HG02973 (cell line): ENCODE results near the gene SH2D7.

Experiments
- ATAC-seq: cut with Tn5 transposase; IDR thresholded peaks from one replicate; pipeline ENCODE4 v1.9.1; 2021; ENCODE audit warnings: moderate library complexity; ENCODE audit not compliant: unreplicated experiment

SH2D7 gene

DNA sequence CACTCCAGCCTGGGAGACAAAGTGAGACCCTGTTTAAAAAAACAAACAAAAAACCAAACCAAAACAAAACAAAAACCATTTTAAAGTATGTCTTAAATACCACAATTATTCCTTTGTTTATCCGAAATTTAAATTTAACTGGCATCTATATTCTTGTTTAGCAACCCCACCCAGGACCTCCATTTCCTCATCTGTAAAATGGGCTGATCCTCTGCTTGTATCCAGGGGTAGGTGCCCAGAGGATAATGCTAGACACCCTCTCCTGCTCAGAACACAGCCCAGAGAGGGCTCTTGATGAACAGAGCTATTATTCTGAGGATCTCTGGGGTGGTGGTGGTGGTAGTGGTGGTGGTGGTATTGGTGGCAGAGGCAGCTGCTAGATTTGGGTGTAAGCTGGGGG, 9.8 kb downstream of the SH2D7 start:
- ATAC-seq, result no peak

DNA sequence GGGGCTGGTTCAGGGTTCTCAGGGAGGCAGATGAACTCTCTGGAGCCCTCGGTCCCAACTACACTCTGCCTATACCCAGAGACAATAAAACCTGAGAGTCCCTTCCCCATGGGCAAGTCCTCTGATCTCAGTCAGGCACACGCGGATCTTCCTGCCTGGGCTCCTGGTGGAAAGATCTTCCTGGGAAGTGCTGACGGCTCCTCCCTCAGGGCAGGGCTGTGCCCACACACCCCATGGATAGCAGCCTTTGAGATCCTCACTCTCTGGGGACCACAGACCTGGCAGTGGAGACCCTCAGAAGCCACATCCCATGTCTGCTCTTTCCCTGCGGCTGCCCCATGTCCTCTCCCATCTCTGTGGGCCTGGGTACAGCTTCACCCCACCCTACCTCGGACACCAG, 10.4 kb downstream of the SH2D7 start:
- ATAC-seq, result no peak

DNA sequence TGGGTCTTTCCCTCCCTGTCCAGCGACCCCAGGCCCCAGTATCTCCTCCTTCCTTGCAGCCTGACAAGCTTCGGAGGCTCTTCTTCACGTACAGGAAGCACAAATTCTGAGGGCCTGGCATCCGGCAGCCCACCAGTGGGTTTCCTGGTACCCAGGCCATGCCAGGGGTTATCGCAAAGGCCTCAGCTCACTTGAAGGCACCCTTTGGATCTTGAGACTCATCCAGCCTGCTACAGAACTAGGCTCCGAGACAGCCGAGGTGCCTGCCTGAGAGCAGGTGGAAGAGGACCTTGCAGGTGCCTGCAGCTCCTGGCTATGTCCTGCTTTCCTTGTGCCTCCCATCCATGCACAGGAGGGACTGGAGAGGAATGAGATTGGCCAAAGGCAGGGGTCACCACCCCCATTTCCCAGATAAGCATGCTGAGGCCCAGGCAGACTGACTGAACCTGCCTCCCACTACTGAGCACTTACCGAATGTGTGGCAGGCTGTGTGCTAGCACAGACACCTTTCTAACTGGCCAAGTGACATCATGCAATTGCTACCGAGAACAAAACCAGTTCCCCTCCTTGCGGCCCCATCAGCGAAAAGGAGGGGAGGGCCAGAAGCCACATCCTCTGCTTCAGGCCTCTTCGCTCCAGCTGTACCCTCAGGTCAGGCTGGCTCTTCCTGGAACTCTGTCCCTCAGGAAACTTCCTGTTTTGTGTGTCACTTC, 11.2 kb downstream of the SH2D7 start:
- peak; percentile 67 for ATAC-seq

DNA sequence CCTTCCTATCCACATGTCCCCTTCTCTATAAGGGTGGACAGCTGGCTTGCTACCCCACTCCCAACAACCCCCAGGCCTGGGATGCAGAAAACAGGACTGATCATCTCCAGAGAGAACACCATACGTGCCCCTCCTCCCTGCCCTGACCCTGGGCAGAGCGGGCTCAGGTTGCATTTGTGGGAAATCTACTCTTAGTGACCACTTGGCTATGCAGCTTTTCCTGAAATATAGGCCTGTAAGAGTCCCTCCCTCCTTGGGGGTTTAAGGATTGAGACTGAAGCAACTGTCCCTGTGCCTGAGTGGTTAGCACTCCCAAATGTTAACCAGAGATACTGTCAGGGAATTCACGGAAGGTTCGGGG, 11.7 kb downstream of the SH2D7 start:
- ATAC-seq, result no peak

DNA sequence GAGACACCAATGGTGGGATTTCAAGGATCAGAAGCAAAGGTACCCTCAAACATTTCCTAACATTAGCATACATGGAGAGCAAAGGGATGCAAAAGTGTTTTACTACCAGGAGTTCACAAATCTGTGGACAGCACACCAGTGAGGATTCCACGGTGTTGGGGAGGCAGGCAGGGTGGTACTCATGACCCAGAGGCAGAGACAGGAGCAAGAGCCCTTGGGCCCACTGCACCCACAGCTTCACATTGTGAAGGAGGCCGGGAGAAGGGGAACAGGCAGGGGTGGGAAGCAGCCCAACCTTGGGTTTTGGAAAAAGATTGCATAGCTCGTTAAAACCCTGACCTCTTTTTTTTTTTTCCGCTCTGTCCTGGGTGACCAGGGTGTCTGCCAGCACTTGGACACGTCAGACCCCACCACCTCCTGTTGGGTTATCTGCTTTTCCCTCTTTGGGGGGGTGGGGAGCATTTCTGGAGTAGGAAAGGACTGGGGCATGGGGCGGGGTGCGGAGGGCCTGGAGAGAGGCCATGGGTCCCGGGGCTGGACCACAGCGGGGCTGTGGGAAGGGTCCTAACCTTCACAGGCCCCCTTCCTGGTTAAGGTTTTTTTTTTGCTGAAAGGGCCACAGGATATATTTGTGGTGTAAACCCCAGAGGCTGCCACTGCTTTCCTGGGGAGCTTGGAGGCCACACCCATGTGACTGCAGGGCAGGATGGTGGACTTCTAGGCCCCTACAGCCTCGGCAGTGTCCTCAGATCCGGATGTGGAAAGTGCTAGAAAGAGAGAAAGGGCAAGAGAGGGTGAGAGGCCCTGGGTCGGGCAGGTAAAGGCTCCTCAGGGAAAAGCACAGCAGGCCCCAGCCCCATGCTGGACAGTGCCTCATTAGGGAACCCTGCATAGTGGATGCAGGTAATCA, 12.5 kb downstream of the SH2D7 start:
- no peak for ATAC-seq

DNA sequence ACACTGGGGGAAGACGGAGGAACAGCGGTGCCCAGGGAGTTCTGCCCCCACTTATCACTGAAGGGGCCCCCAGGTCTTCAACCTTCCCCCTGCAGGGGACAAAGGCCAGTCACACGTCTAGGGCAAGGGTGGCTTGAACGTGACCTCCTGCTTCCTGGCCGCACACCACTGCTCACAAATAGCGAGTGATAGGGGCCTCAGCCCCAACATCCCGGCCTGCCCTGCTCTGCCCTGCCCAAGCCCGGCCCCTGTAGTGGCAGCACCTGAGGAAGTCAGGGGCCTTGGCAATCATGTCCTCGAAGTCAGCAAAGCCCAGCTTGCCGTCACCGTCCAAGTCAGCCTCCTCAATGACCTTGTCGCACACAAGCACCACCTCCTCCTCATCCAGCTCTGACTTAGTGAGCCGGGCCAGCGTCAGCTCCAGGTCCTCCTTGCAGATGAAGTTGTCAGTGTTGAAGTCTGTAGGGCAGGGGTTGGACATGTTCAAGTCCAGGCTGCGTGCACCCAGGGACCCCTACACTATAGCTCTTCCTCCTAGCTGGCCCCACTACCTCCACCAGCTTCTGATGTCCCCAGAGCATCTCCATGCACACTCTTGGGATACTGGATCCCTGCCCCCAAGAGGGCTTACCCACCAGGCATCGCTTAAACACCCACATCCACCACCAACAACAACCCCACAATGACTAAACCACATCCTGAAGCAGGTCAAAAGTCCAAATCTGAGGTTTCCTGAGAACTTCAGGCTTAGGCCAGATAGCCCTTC, 13.3 kb downstream of the SH2D7 start:
- ATAC-seq, result no peak

DNA sequence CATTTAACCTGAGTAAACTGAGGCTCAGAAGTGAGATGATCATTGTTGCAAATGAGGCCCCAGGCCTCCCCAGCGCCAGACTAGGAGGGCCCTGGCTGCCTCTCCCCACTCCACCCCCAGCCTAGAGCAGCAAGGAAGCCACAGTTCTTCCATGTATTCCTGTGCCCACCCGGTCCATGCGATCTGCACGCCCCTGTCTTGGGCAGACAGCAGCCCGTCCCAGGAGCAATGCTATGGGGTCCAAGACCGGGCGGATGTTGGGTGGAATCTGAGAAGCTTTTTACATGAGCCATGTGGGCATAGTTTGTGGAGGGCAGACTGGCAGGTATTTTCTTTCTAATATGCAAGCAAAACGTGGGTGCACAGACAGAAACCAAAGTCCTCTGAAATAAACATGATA, 15.1 kb downstream of the SH2D7 start:
- no peak for ATAC-seq

DNA sequence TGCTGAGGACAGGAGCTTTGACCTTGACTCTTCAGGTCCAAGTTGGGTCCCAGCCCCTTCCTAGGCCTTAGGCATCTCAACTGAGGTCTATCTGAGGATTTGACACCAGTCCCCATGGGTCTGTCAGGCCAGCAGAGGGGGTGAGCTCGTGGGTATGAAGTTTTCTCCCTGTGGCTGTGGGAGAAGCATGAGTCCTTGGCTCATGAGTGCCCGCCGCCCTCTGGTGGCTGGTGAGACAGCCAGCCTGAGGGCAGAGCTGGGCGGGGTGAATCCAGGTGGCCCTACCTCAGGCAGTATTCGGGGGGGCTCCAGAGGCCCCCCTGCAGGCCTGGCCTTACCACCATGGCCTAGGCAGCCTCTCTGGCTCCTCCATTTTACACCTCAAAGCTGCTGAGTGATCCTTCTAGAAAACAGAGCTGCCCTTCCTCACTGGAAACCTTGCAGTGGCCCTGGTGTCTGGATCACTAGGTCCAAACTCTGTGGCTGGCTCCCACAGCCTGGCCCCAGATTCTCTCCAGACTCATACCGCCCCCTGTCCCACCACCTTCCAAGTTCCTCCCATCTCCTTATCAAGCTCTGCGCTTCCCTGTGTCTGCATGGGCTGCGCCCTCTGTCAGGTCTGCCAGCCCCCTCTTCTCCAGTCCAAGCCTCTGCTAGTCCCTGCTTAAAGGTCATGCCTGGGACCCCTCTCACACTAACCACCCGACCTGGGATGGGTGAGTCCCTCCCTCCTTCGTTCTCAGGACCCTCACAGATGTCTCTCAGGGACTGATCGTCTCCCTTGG, 16.1 kb downstream of the SH2D7 start:
- ATAC-seq, result no peak

DNA sequence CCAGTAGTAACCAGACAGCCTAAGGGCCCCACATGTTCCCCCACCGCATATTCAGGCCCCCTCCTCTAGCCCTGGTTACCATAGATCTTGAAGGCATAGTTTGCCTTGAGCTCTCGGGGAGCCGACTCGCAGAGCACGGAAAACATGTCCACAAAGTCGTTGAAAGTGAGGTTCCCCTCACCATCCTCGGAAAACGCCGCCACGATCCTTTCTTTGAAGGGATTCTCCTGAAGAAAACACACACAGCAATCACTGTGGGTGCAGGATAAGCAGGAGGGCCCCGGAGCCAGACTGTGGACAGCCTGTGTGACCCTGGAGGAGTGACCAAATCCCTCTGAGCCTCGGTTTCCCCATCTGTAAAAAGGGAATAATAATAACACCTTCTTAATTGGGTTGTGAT, 16.8 kb downstream of the SH2D7 start:
- ATAC-seq, result no peak

DNA sequence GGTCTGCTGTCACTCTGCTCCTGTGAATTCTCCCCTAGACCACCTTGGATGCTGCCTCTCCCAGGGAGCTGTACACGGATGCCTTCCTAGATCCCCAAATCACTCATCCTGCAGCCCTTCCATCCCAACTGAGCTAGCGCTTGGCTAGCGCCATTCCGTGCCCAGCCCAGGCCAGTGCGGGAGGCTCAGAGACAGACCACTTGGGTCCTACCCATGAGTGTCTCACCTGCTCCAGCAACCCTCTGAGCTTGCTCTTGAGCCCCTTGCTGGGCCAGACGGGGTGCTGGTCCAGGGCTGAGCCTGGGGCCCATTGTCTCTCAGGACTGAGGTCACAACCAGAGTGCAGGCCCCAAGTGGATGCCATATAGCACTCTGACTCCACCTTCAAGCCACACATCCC, 17.7 kb downstream of the SH2D7 start:
- no peak for ATAC-seq

DNA sequence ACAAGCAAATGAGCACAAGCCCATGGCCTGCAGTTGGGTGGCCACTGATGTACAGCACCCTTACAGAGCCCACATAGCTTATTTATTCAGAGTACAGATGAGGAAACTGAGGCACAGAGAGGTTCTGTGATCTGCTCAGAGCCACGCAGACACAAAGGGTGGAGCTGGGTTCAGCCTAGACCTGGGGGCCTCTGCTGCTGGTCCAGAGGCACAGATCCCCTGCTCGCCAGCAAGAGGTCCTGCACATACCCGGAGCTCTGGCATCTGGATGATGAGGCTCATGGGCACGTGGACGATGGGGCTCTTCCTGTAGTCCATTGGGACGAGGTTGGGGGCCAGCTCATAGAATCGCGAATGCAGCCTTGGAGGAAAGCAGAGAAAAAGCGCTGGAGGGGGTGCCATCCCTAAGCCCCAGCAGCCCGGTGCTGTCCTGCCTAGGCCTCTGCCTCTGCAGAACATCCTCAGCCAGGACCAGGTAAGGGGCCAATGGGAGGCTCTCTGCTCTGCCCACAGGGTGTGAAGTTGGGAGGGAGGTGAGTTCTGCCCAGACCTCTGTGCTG, 18.6 kb downstream of the SH2D7 start:
- ATAC-seq, result no peak

DNA sequence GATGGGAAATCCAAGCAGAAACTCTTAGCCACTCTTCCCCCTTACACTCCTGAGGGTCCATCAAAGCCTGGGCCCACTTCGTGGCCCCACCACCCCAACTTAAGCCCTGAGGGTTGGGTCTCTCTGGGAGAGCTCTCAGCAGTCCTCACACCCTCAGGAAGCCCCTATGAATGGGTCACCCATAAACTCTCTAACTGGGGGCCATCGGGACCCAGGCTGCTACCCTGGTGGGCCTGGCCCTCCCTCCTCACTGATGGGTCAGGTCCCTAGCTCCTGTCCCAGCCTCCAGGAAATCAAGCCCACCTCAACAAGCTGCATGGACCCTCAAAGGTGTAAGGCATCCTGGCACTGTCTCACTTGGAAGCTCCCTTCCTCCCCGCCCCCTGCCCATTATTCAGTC, 19.4 kb downstream of the SH2D7 start:
- ATAC-seq, result no peak

DNA sequence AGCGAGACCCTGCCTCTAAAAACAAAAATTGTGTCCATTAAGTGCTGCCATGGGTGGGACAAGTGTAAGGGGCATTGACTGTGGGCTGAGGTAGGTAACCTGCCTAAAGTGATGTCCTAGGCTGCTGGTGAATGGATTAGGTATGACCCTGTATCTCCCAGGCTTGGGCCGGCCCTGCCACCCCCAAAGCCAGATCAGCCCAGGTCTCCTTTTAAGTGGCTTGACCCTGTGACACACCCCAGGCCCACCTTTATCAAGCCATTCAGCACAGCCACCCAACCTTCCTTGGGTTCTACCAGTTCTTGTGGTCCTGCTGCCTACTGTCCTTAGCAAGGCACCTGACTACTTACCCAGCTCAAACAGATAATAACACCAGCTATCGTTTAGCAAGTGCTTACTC, 20.2 kb downstream of the SH2D7 start:
- ATAC-seq, result no peak

DNA sequence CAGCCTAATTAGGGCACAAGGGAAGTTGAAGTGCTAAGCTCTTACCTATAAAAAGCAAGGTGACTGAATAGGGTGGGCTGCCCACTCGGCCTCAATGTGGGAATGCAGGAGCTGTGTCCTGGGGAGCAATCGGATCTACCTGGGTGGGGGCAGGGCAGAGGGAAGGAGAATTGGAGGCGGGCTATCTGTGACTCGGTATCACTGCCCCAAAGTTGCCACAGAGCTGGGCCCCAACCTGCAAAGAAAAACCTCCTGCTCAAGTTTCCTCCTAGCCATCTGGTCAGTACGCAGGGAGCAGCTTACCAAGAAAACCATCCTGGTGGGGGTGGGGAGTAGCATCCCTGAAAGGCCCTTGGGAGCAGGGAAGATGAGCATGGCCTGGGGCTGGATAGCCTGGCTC, 28.2 kb downstream of the SH2D7 start:
- no peak for ATAC-seq

DNA sequence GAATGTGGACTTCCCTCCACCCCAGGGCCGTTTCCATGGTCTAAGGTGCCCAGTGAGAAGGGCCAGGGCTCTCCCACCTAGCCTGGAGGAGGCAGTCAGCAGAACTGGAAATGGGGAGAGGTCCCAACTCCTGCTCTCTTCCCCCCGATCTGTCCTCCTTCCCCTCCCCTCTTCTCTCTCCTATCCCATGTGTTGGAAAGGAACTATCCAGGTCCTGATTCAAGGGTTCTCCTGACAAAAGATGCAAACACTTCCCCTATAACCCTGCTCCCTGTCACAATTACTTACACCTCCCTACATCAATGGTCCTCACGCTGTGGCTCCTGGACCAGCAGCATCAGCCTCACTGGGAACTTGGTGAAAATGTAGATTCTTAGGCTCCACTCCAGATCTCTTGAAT, 32.9 kb downstream of the SH2D7 start:
- no peak for ATAC-seq

DNA sequence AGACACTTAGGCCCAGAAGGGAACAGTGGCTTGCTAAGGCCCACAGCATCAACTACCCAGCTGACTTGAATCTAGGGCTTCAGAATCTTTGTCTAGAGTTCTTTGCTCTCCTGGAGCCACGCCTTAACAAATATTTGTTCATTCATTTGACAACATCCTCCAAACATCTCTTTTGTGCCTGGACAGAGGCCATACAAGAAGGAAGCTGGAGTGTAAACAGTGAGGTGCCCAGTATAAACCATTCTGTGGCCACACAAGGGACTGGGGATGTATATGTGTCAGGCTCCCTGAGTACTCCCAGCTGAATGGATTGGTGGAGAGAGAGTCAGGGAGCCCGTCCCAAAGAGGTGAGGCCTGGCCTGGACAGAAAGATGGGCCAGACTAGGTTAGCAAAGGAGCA, 35.5 kb downstream of the SH2D7 start:
- ATAC-seq, result no peak

DNA sequence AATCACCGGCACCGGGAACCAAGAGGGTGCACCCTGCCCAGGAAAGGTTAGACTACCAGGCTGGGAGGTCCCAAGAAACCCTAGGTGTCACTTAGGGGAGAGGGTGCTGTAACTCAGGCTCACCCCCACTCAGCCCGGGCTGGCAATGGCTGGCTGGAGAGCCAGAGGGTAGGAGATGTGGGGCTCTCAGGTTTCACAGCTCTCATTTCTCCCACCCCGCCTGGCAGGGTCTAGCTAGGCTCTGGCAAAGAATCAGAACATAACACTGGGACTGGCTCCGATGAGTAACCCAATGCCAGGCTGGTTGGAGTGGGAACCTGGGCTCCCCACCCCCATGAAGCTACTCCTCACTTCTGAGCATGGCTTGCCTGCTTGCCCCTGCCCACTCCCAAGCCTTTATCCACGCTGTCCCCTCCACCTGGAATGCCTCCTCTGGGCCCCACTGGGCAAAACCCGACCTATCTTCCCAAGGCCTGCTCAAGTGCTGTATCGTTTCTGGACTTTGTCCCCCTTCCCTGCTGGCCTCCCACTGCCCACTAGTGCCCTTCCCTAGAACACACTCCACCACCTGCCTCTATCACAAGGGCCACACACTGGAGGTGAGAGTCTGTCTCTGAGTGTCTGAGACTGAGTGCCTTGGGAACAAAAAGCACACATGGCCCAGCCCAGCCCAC, 36.9 kb downstream of the SH2D7 start:
- ATAC-seq, result no peak

DNA sequence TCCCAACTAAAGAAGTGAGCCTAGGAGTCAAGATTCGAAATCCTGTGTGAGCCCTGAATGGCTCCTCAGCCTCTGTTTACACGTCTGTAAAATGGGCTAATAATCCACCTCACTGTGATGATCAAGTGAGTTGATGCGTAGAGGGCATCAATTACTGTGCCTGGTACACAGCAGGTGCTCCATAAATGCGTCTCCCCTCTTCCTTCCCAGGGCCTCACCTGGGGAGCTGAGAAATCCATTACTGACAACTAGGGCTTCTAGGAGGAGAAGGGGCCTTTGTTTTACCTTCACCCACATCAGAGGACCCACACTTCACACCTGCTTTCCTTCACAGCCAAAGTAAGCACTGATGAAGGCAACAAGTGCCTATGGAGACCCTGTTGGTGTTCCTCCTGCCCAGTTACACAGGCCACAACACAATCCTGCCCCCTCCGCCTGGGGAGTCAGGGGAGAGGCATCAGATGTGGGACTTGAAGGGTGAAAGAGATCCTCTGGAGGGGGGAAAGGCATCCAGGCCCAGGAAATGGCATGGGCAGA, 37.5 kb downstream of the SH2D7 start:
- ATAC-seq, result no peak

DNA sequence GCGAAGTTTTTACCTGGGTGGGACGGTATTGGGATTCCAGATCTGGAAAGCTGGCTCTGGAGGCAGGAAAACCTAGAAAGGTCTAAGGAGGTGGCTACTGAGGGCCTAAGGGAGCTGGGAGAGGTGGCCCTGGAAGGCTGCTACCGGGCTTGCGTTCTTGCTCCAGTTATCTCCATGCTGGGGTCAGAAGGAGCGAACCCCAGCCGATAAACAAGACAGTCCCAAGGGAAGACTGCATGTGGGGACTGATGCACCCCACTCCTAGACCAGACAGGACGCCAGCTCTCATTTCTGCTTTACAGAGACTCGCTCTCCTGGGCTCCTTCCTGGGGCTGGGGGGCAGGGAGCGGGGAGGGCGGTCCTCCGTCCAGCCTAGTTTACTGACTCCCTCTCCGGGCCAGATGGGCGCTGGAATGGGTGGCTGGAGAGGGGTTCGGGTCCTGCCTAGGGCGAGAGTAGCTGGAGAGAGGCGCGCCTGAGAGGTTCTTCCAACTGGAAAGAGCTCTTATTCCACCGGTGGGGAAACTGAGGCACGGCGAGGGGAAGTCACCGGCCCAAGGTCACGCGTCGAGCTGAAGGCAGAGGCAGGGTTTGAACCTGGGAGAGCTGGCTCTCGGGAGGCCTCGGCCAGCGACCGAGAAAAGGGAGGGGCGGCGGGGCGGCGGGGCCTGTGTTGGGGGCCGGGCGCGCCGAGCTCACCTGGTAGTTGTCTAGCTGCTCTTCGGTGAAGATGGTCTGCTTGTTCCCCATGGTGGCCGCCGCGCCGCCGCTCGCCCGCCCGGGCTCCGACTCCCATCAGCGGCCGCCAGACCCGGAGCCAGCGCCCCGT, 38.3 kb downstream of the SH2D7 start:
- peak; percentile 16 for ATAC-seq
